Smooth muscle cell (in vitro differentiated cells): ENCODE results near the gene CHD6. TPM values are rescaled to one million over a fixed set of nuclear protein-coding genes. Genes with fewer than 3 reads are reported as not detected.

Experiments
- DNase-seq: peaks from one replicate; lab custom pipeline; 2025; ENCODE audit not compliant: unreplicated experiment; lab: John Stamatoyannopoulos, UW
- H2AFZ ChIP-seq: fragments of 200-600 bp; sonication (generic); 2 replicates; pipeline ENCODE4 v1.6.0; 2016; ENCODE audit warnings: antibody characterized with exemption, low read depth, mild to moderate bottlenecking
- H3F3A ChIP-seq: fragments of 200-600 bp; sonication (generic); 2 replicates; pipeline ENCODE4 v1.6.0; 2017; ENCODE audit warnings: antibody characterized with exemption, low read depth
- H3K27ac ChIP-seq: fragments of 200-600 bp; sonication (generic); 2 replicates; pipeline ENCODE4 v1.5.1; 2016; ENCODE audit warnings: low read depth, mild to moderate bottlenecking
- H3K27me3 ChIP-seq: fragments of 200-600 bp; sonication (generic); 2 replicates; pipeline ENCODE4 v1.6.1; 2016; ENCODE audit warnings: low read depth, mild to moderate bottlenecking
- H3K36me3 ChIP-seq: fragments of 200-600 bp; sonication (generic); 2 replicates; pipeline ENCODE4 v1.5.1; 2016; ENCODE audit warnings: low read depth
- H3K4me1 ChIP-seq: fragments of 200-600 bp; sonication (generic); 2 replicates; pipeline ENCODE4 v1.5.1; 2016; ENCODE audit warnings: low read depth
- H3K4me2 ChIP-seq: fragments of 200-600 bp; sonication (generic); 2 replicates; pipeline ENCODE4 v1.6.0; 2016; ENCODE audit warnings: mild to moderate bottlenecking
- H3K4me3 ChIP-seq: fragments of 200-600 bp; sonication (generic); 2 replicates; pipeline ENCODE4 v1.5.1; 2016; ENCODE audit warnings: mild to moderate bottlenecking
- H3K79me2 ChIP-seq: fragments of 200-600 bp; sonication (generic); 2 replicates; pipeline ENCODE4 v1.6.0; 2016; ENCODE audit warnings: low read depth, mild to moderate bottlenecking
- H3K9ac ChIP-seq: fragments of 200-600 bp; sonication (generic); 2 replicates; pipeline ENCODE4 v1.6.0; 2016; ENCODE audit warnings: low read depth
- H3K9me3 ChIP-seq: fragments of 200-600 bp; sonication (generic); replicated peaks from 2 replicates; pipeline ENCODE4 v1.5.1; 2016; ENCODE audit warnings: low read depth
- H4K20me1 ChIP-seq: fragments of 200-600 bp; sonication (generic); 2 replicates; pipeline ENCODE4 v1.6.0; 2016; ENCODE audit warnings: low read depth
- WGBS: methylation state at CpG from one replicate; pipeline ENCODE4 v1.1.7; 2016; ENCODE audit warnings: low lambda C conversion rate; 5-methylcytosine and 5-hydroxymethylcytosine counted together
- polyA plus RNA-seq: library from polyadenylated mRNA; unstranded; fragments of >200 nt; fragmentation: Nextera tagmentation; extraction: Ambion mirVana; gene quantifications from 2 replicates; pipeline ENCODE4 v1.2.1, GENCODE V29; 2016
- total RNA-seq: library from RNA; depleted of rRNA; stranded (reverse); fragments of >200 nt; gene quantifications from 2 replicates; pipeline ENCODE4 v1.2.3, GENCODE V29; 2014
- TF ChIP-seq, protein P1 (sequence below): fragments of 200-600 bp; sonication (generic); IDR thresholded peaks from 2 replicates; pipeline ENCODE4 v1.5.1; 2017; ENCODE audit warnings: borderline replicate concordance, mild to moderate bottlenecking, antibody characterized with exemption; ENCODE audit not compliant: insufficient read depth, poor library complexity, severe bottlenecking

The CHD6 gene
- total and polyA plus RNA-seq, 2 experiments from 2014 or later, result 41.7 to 47.8 TPM

DNA sequence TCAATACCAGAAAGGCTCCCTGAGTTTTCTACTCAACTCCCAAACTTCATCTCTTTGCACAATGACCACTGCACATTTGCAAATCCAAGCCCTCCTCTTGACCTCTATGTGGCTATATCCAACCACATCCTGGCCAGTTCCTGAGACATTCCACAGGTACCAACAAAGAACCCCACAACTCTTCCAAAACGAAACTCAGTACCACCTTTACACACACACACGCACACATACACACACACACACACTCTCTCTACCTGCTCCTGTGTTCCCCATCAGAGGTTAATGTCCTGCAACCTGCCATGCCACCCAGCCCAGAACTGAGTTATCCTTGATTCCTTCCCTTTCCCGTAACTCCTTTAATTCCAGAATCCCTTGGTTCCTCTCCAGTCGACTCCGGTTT lies 58.5 kb downstream of the CHD6 start:
- peaks cover 81% of the 10 kb centered on the region for H4K20me1 ChIP-seq
- no peaks in the 10 kb centered on the region for H3K9me3 ChIP-seq
- no peak overlapping the region for H2AFZ ChIP-seq
- H3K9ac ChIP-seq, result no peak overlapping the region
- H3K27ac ChIP-seq, result no peak overlapping the region
- H3K36me3 ChIP-seq, result no peaks in the 10 kb centered on the region
- no peak overlapping the region for H3K4me2 ChIP-seq
- TF ChIP-seq, protein P1, sequence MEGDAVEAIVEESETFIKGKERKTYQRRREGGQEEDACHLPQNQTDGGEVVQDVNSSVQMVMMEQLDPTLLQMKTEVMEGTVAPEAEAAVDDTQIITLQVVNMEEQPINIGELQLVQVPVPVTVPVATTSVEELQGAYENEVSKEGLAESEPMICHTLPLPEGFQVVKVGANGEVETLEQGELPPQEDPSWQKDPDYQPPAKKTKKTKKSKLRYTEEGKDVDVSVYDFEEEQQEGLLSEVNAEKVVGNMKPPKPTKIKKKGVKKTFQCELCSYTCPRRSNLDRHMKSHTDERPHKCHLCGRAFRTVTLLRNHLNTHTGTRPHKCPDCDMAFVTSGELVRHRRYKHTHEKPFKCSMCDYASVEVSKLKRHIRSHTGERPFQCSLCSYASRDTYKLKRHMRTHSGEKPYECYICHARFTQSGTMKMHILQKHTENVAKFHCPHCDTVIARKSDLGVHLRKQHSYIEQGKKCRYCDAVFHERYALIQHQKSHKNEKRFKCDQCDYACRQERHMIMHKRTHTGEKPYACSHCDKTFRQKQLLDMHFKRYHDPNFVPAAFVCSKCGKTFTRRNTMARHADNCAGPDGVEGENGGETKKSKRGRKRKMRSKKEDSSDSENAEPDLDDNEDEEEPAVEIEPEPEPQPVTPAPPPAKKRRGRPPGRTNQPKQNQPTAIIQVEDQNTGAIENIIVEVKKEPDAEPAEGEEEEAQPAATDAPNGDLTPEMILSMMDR, result no peak
- WGBS, result 95% methylated on average over 5 of the region's 5 CpGs
- peaks cover 69% of the 10 kb centered on the region for H3K79me2 ChIP-seq
- no peaks in the 10 kb centered on the region for H3K4me1 ChIP-seq
- no peak overlapping the region for H3K4me3 ChIP-seq
- no peaks in the 10 kb centered on the region for H3K27me3 ChIP-seq
- no peak for DNase-seq
- H3F3A ChIP-seq, result no peaks in the 10 kb centered on the region

DNA sequence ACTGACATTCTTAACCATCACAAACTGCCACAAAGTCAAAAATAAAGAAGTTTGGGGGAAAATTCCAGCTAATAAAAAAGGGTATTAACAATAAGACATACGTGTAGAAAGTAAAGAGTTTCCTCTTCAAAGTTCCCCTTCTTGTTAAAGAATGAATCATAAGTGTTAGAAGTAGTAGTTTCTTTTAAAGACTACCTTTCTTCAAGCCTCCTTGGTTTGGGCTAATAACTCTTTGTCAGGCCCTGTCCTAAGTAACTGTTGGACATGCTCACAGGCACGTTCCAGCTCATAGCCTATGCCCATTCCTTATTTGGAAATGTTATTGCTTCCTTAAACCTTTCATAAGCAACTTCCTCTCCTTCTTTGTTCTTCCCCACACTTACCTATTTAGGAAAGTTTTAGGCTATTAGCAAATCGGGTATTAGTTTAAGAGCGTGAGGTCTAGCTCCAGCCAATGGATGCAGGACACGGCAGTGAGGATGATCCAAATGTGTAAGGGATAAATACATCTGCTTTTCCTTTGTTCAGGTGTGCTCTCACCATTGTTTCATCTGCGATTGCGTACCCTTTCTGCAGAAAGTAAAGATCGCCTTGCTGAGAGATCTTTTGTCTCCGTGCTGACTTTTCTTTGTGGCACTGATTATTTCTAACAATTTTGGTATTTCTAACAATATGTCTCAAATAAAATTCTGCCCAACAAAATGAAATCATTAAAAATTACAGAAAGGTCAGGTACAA lies 64.9 kb downstream of the CHD6 start:
- H3K79me2 ChIP-seq, result peaks cover 43% of the 10 kb centered on the region
- DNase-seq, result no peak
- no peak overlapping the region for H2AFZ ChIP-seq
- no peaks in the 10 kb centered on the region for H3K9me3 ChIP-seq
- no peaks in the 10 kb centered on the region for H3K27me3 ChIP-seq
- TF ChIP-seq, protein P1, result no peak
- 82% methylated on average over 9 of the region's 9 CpGs for WGBS
- H3K4me3 ChIP-seq, result peak overlapping the region; percentile 11
- H3K36me3 ChIP-seq, result no peaks in the 10 kb centered on the region
- peak overlapping the region; percentile 51 for H3K4me2 ChIP-seq
- peaks cover 64% of the 10 kb centered on the region for H4K20me1 ChIP-seq
- no peaks in the 10 kb centered on the region for H3F3A ChIP-seq
- H3K27ac ChIP-seq, result peak overlapping the region; percentile 61
- no peak overlapping the region for H3K9ac ChIP-seq
- peaks cover 16% of the 10 kb centered on the region for H3K4me1 ChIP-seq

DNA sequence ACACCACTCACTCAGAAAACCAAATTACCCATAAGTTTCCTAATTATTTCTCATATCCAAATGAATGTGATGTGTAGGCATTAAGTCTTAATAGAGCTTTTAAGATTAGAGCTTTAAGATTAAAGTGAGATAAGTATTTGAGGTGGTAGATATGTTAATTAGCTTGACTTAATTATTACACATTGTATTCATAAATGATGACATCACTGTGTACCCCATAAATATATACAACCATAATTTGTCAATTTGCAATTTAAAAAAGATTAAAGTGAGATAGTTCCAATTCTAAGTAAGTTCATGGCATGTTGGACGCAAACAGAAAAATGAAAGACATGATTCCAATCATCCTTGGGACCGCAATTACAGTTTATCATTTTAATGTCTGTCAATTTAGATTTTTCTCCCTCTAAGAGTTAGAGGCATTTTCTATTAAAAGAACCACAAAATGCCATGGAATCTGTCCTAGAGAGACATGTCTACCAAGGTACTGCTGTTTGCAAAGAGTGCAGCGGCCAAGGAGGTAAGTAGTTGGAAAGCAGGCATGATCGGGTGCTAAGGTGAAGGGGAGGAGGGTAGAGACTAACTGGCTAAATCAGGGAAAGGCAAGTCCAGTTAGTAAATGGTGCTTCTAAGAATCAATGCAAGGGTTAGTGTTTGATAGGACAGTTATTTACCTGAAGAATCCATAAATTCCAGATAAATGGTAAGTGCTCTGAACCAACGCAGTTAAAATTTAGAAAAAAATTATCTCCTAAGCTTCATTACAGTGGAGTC lies 65.7 kb downstream of the CHD6 start:
- Histone ChIP-seq H3K9ac (no peak overlapping the region), H3K27ac (peak overlapping the region; percentile 61), H3K36me3 (no peaks in the 10 kb centered on the region), H2AFZ (no peak overlapping the region), H3K79me2 (peaks cover 43% of the 10 kb centered on the region), H3K4me3 (peak overlapping the region; percentile 11), H3K4me2 (peak overlapping the region; percentile 51), H3K4me1 (peaks cover 16% of the 10 kb centered on the region), H3K27me3 (no peaks in the 10 kb centered on the region), H3K9me3 (no peaks in the 10 kb centered on the region), H3F3A (no peaks in the 10 kb centered on the region), H4K20me1 (peaks cover 64% of the 10 kb centered on the region)
- no peak for DNase-seq
- TF ChIP-seq, protein P1, result no peak
- 92% methylated on average over 5 of the region's 5 CpGs for WGBS
